GM19239 (cell line): ENCODE measurements around the gene PSAT1.

Experiments
- DNase-seq: peaks from one replicate; pipeline ENCODE4 v3.0.0; 2011; ENCODE audit warnings: low spot score; ENCODE audit not compliant: insufficient read length
- FAIRE-seq: peaks from 2 replicates; lab custom pipeline; 2011; peaks lifted over from hg19 to GRCh38; lab: Jason Lieb, UNC

Gene PSAT1

GRCh38 chr9:78292026-78292425 is 4.9 kb upstream of the PSAT1 start:
- DNase-seq (no peak), FAIRE-seq (no peak)

- FAIRE-seq (no peak), DNase-seq (no peak)
These were observed 4.0 kb upstream of the PSAT1 start for GRCh38 chr9:78292716-78293497.

- FAIRE-seq (no peak), DNase-seq (no peak)
These were observed 2.4 kb upstream of the PSAT1 start for GRCh38 chr9:78294290-78295176.

GRCh38 chr9:78295177-78295575 is 1.7 kb upstream of the PSAT1 start:
- FAIRE-seq (no peak), DNase-seq (no peak)

GRCh38 chr9:78295731-78296130 is 1.2 kb upstream of the PSAT1 start:
- FAIRE-seq (no peak), DNase-seq (no peak)

GRCh38 chr9:78296201-78296892 is 578 bp upstream of the PSAT1 start:
- FAIRE-seq = no peak

GRCh38 chr9:78297672-78297961 is 692 bp downstream of the PSAT1 start:
- no peak for FAIRE-seq
- DNase-seq = no peak

More at GRCh38 chr9:78296201-78296892, 578 bp upstream of the PSAT1 start:
- DNase-seq = no peak

- no peak for DNase-seq
These were observed 1.3 kb downstream of the PSAT1 start for GRCh38 chr9:78298046-78298765.

GRCh38 chr9:78300209-78300608 is 3.3 kb downstream of the PSAT1 start:
- no peak for DNase-seq
- FAIRE-seq = no peak

More at GRCh38 chr9:78298046-78298765, 1.3 kb downstream of the PSAT1 start:
- no peak for FAIRE-seq

DNA sequence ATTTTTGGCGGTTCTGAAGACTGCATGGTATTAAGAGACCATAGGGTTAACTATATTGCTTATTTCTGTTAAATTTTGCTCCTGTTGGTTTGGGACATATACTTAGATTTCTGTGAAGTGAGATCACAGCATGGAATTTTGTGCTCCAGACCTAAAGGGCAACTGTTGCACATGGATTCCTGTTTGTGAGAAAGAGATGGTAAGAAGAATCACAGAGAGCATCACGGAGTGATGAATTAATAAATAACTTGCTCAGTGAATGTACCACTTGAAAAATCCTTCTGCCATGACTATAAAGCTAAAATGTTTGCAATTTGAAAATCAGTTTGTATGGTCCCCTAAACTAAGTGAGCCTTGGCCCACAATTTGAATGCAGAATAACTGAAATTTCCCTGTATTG is 4.5 kb downstream of the PSAT1 start:
- no peak for FAIRE-seq
- DNase-seq = no peak

DNA sequence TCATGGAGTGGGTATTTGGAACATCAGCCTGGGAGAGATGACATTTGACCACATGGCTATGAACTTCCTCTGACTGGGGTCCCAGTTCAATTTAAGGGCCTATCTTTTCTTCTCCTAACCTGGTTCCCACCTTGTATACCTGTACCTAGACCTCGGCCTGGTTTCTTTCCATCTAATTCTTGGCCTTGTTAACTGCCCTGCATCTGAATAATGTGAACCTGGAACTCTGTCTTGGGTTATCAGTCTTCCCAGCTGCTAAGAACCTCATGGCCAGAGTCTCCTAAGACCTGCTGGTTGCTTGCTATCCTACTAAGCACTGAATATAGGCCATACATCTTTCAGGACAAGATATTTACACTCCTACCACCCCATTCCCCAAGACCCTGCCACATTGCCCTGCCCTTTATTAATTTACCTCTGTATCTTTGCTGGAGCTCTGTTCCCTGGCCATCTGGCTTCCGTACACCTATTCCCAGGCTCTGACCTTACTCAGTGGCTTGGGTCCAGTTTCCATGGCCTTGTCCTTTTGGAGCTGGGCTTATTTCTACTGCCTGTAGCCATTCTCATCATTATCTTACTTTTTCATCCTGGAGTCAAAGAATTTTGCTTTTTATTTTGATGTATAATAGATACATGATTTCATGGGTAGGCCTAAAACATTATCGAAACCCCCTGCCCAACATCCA is 6.6 kb downstream of the PSAT1 start:
- FAIRE-seq (no peak), DNase-seq (no peak)

GRCh38 chr9:78304357-78304756 is 7.4 kb downstream of the PSAT1 start:
- no peak for DNase-seq
- FAIRE-seq = no peak

DNA sequence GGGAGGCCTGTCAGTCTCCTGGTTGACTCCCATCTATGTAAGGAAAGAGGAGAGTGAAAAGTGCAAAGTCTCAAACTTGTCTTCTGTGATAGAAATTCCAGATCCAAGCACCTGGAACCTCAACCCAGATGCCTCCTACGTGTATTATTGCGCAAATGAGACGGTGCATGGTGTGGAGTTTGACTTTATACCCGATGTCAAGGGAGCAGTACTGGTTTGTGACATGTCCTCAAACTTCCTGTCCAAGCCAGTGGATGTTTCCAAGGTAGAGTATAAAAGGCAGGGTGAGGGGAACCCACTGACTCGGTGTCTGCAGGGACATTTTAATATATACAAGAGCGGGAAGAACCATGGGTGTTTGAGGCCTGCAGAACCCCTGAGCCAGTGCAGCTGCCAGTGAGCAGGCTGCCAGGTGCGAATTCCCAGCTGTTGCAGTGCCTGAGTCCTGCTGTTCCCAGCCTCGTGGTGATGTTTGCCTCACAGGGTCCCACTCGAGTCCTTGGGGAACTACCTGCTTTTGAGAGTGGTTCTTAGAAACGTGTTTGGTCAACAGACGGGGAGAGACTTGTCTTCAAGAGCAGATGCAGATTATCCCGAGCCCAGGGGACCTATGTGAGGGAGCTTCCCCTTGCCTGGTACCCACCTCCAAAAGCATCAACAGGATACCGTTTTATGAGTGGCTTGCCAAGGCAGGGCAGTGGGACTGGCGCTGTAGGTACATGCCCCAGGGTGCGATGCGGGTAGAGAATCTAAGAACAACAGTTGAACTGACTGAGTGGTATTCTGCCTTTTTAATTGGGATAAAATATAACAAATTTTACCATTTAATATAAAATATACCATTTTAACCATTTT is 9.5 kb downstream of the PSAT1 start:
- FAIRE-seq = no peak
- DNase-seq = no peak

DNA sequence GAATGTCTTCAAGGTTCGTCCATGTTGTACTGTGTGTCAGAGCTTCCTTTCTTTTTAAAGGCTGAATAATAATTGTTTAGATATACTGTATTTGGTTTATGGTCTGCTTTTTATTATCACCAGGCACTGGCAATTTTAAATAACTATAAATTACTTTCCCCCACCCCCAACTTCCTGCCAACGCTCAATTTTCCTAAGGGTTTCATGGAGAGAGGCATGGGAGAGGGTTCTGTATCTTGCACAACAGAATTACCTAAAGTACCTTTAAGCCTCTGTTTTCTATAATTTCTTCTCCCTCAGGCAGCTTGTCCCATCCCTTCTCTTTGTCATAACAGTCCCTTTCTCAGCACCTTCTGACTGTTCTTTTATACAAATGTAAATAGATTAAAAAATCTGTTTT is 10.4 kb downstream of the PSAT1 start:
- FAIRE-seq = no peak
- no peak for DNase-seq

DNA sequence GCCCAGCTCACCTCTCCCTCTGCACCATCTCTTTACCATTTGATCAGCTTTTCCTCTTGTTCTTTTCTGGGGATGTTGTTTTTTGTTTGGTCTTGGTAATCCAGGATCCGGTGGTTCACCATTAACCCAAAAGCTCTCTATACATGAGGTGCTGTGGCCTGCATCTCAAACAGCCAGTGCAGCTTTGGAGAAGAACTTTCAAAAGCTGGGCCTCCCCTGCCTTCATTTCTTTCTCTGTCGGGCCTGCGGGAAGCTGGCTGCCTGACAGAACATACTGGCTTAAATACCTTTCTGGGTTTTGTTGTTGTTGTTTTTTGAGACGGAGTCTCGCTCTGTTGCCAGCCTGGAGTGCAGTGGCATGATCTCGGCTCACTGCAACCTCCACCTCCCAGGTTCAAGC is 12.1 kb downstream of the PSAT1 start:
- no peak for FAIRE-seq
- DNase-seq = no peak

GRCh38 chr9:78311075-78311474 is 14.2 kb downstream of the PSAT1 start:
- no peak for DNase-seq
- FAIRE-seq = no peak

DNA sequence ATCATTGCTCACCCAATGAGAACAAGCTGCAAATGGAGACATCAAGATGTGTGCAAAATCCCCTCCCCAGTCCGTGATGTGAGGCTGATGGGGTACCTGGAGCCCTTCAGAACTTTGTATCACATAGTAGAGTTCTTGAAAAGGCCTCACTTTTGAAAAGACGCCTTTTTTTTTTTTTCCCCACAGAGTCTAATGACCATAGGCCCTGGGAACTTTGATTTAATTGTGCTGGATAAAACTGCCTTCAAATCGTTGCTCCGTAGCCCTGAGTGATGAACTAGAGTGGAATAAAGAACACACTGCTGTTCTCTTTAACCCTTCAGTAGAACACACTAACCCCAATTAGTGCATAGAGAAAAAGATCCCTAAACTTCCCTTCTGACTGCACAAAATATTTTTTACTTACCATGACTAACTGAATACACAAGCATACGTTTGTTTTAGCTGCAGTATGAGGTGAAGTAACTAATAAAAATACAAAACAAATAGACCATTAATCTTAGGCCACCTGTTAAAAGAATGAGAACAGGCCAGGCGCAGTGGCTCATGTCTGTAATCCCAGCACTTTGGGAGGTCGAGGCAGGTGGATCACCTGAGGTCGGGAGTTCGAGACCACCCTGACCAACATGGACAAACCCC is 15.1 kb downstream of the PSAT1 start:
- DNase-seq = no peak
- no peak for FAIRE-seq

DNA sequence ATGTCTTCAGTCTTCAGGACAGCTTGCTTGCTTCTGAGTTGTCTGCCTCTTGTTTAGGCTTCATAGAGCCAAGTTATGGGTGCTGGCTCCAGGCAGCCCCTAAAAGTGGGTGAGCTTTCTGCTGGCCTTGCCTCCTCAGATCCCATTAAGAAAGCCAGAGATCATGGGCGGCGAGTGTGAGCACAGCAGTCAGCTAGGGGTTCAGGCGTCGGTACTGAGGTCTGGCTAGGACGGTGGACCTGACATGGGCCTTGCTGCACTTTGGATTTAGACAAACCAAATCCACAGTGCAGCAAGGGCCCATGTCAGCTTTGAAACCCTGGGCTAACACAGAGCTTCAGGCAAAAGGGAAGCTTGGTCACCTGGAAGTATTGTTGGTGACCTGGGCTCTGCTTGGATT is 17.6 kb downstream of the PSAT1 start:
- DNase-seq (no peak), FAIRE-seq (no peak)
